Mesenchymal stem cell (in vitro differentiated cells and primary cell): ENCODE measurements around the gene KRT35.

Experiments used
- DNase-seq: peaks from one replicate; pipeline ENCODE4 v3.0.0-alpha.2; 2013
- H2AFZ ChIP-seq: one replicate; pipeline ENCODE4 v1.6.1; 2013; ENCODE audit warnings: low read depth, mild to moderate bottlenecking, control low read depth, inconsistent platforms, low read length, moderate library complexity
- H2AK5ac ChIP-seq: 2 replicates; pipeline ENCODE4 v1.6.1; 2013; ENCODE audit warnings: low read length, moderate library complexity, mild to moderate bottlenecking, inconsistent platforms; ENCODE audit not compliant: severe bottlenecking
- H2BK120ac ChIP-seq: one replicate; pipeline ENCODE4 v1.6.1; 2013; ENCODE audit warnings: low read depth, mild to moderate bottlenecking, inconsistent platforms, low read length, moderate library complexity
- H2BK12ac ChIP-seq, 2 experiments: one replicate each; pipeline ENCODE4 v1.6.1; 2013; ENCODE audit warnings: inconsistent platforms in 2 of 2, low read length in 2 of 2, mild to moderate bottlenecking in 2 of 2, moderate library complexity in 2 of 2, control low read depth in 1 of 2
- H2BK15ac ChIP-seq: one replicate; pipeline ENCODE4 v1.6.1; 2013; ENCODE audit warnings: mild to moderate bottlenecking, low read depth, inconsistent platforms; ENCODE audit not compliant: poor library complexity, severe bottlenecking
- H2BK5ac ChIP-seq: 2 replicates; pipeline ENCODE4 v1.6.1; 2013; ENCODE audit warnings: low read depth, mild to moderate bottlenecking, low read length, control low read depth, inconsistent platforms; ENCODE audit not compliant: poor library complexity, severe bottlenecking
- H3K14ac ChIP-seq, 2 experiments: one replicate each; pipeline ENCODE4 v1.6.1; 2013; ENCODE audit warnings: inconsistent platforms in 2 of 2, low read length in 2 of 2, control low read depth in 1 of 2, mild to moderate bottlenecking in 1 of 2, moderate library complexity in 1 of 2
- H3K18ac ChIP-seq, 2 experiments: one replicate each; pipeline ENCODE4 v1.6.1; 2013; ENCODE audit warnings: inconsistent platforms in 2 of 2, low read length in 2 of 2, control low read depth in 1 of 2, low read depth in 1 of 2, mild to moderate bottlenecking in 1 of 2
- H3K23ac ChIP-seq, 2 experiments: one replicate each; pipeline ENCODE4 v1.6.1; 2013; ENCODE audit warnings: inconsistent platforms in 2 of 2, low read length in 2 of 2, mild to moderate bottlenecking in 2 of 2, moderate library complexity in 2 of 2, control low read depth in 1 of 2
- H3K27ac ChIP-seq: 2 replicates; pipeline ENCODE4 v1.5.1; 2013; ENCODE audit warnings: mild to moderate bottlenecking, moderate library complexity, low read length, control low read depth, inconsistent platforms; ENCODE audit not compliant: poor library complexity, severe bottlenecking
- H3K27me3 ChIP-seq, 2 experiments: 2 replicates each; pipeline versions ENCODE4 v1.6.1 to v1.7.0; 2013; ENCODE audit warnings: low read length in 2 of 2, mild to moderate bottlenecking in 2 of 2, moderate library complexity in 2 of 2, control low read depth in 1 of 2, inconsistent platforms in 1 of 2; ENCODE audit not compliant: control insufficient read depth in 1 of 2, insufficient read depth in 1 of 2
- H3K36me3 ChIP-seq, 2 experiments: 2 replicates each; pipeline versions ENCODE4 v1.6.1 to v1.7.0; 2013; ENCODE audit warnings: low read length in 2 of 2, control low read depth in 1 of 2, inconsistent platforms in 1 of 2, low read depth in 1 of 2, mild to moderate bottlenecking in 1 of 2; ENCODE audit not compliant: insufficient read depth in 2 of 2, control insufficient read depth in 1 of 2
- H3K4ac ChIP-seq, 2 experiments: one replicate each; pipeline ENCODE4 v1.6.1; 2013; ENCODE audit warnings: inconsistent platforms in 2 of 2, low read length in 2 of 2, mild to moderate bottlenecking in 2 of 2, moderate library complexity in 2 of 2, control low read depth in 1 of 2, low read depth in 1 of 2
- H3K4me1 ChIP-seq: 2 replicates; pipeline ENCODE4 v1.6.1; 2013; ENCODE audit warnings: low read depth, low read length, control low read depth; ENCODE audit not compliant: control insufficient read depth, insufficient read depth
- H3K4me2 ChIP-seq: 2 replicates; pipeline ENCODE4 v1.6.1; 2013; ENCODE audit warnings: low read length, mild to moderate bottlenecking, inconsistent platforms; ENCODE audit not compliant: poor library complexity, severe bottlenecking
- H3K4me3 ChIP-seq, 2 experiments: 2 replicates each; pipeline versions ENCODE4 v1.5.1 to v1.7.0; 2013; ENCODE audit warnings: low read length in 2 of 2, mild to moderate bottlenecking in 2 of 2, control low read depth in 1 of 2, low read depth in 1 of 2; ENCODE audit not compliant: insufficient read depth in 1 of 2
- H3K79me1 ChIP-seq: replicated peaks from 2 replicates; pipeline ENCODE4 v1.6.1; 2013; ENCODE audit warnings: mild to moderate bottlenecking, control low read depth, low read length, inconsistent platforms; ENCODE audit not compliant: poor library complexity, severe bottlenecking
- H3K9ac ChIP-seq: 2 replicates; pipeline ENCODE4 v1.7.0; 2013; ENCODE audit warnings: mild to moderate bottlenecking, low read length, moderate library complexity
- H3K9me3 ChIP-seq: 2 replicates; pipeline ENCODE4 v1.7.0; 2013; ENCODE audit warnings: mild to moderate bottlenecking, low read length; ENCODE audit not compliant: control insufficient read depth
- H4K8ac ChIP-seq: one replicate; pipeline ENCODE4 v1.6.1; 2013; ENCODE audit warnings: inconsistent platforms, mild to moderate bottlenecking, low read length, moderate library complexity
- H4K91ac ChIP-seq: one replicate; pipeline ENCODE4 v1.6.1; 2013; ENCODE audit warnings: mild to moderate bottlenecking, low read length, inconsistent platforms
- WGBS: methylation state at CpG from one replicate; pipeline ENCODE4 v1.1.7; 2013; ENCODE audit warnings: mixed read lengths; 5-methylcytosine and 5-hydroxymethylcytosine counted together

Gene KRT35

GRCh38 chr17:41505007-41505808 is 24.3 kb upstream of the KRT35 start, which contains the start of gene KRT13:
TSS of gene KRT13 (minus strand) at chr17:41505612. CDS start at chr17:41505550, 62 bp downstream.
- Histone ChIP-seq H3K27ac (no peak within 1 kb of the TSS), H3K79me1 (no peaks in the 10 kb centered on the region), H2AFZ (no peak within 1 kb of the TSS), H2AK5ac (no peak within 1 kb of the TSS), H3K4me1 (peaks cover 9% of the 10 kb centered on the region), H4K91ac (no peak within 1 kb of the TSS), H2BK12ac (no peak within 1 kb of the TSS), H3K27me3 (peaks cover 0 to 16% of the 10 kb centered on the region in 2 experiments), H3K14ac (no peak within 1 kb of the TSS), H4K8ac (no peak within 1 kb of the TSS), H3K9ac (no peak within 1 kb of the TSS), H2BK120ac (no peak within 1 kb of the TSS), H2BK5ac (no peak within 1 kb of the TSS), H3K4ac (no peak within 1 kb of the TSS), H3K9me3 (no peaks in the 10 kb centered on the region), H3K18ac (no peak within 1 kb of the TSS), H3K4me3 (no peak within 1 kb of the TSS), H3K36me3 (no peaks in the 10 kb centered on the region), H2BK15ac (peak within 1 kb of the TSS; percentile 64), H3K23ac (no peak within 1 kb of the TSS), H3K4me2 (no peak within 1 kb of the TSS)
- no peak for DNase-seq
- WGBS, result 87% methylated on average over 17 of the region's 17 CpGs

GRCh38 chr17:41504246-41504977 is 23.5 kb upstream of the KRT35 start:
- no peak overlapping the region for H3K4me3 ChIP-seq
- no peak overlapping the region for H4K91ac ChIP-seq
- no peak overlapping the region for H2AK5ac ChIP-seq
- no peak for DNase-seq
- no peaks in the 10 kb centered on the region for H3K79me1 ChIP-seq
- no peak overlapping the region for H2BK120ac ChIP-seq
- no peak overlapping the region for H3K18ac ChIP-seq
- H4K8ac ChIP-seq, result no peak overlapping the region
- no peak overlapping the region for H2BK15ac ChIP-seq
- no peak overlapping the region for H2BK12ac ChIP-seq
- no peak overlapping the region for H2BK5ac ChIP-seq
- no peak overlapping the region for H3K4me2 ChIP-seq
- no peak overlapping the region for H3K23ac ChIP-seq
- H3K27me3 ChIP-seq, result peaks cover 0 to 8% of the 10 kb centered on the region in 2 experiments
- H3K9me3 ChIP-seq, result no peaks in the 10 kb centered on the region
- no peak overlapping the region for H3K14ac ChIP-seq
- no peak overlapping the region for H3K27ac ChIP-seq
- WGBS, result 81% methylated on average over 6 of the region's 8 CpGs
- peaks cover 9% of the 10 kb centered on the region for H3K4me1 ChIP-seq
- no peak overlapping the region for H3K9ac ChIP-seq
- H2AFZ ChIP-seq, result no peak overlapping the region
- no peaks in the 10 kb centered on the region for H3K36me3 ChIP-seq
- no peak overlapping the region for H3K4ac ChIP-seq

GRCh38 chr17:41503202-41503601 is 22.3 kb upstream of the KRT35 start:
- Histone ChIP-seq H3K9me3 (no peaks in the 10 kb centered on the region), H3K27me3 (no peaks in the 10 kb centered on the region), H2BK120ac (no peak overlapping the region), H3K36me3 (no peaks in the 10 kb centered on the region), H4K91ac (no peak overlapping the region), H2BK5ac (no peak overlapping the region), H3K4me2 (no peak overlapping the region), H3K18ac (no peak overlapping the region), H3K4me3 (no peak overlapping the region), H3K14ac (no peak overlapping the region), H3K9ac (no peak overlapping the region), H3K27ac (no peak overlapping the region), H2AFZ (no peak overlapping the region), H4K8ac (no peak overlapping the region), H3K23ac (no peak overlapping the region), H2AK5ac (no peak overlapping the region), H3K79me1 (no peaks in the 10 kb centered on the region), H3K4ac (no peak overlapping the region), H3K4me1 (peaks cover 9% of the 10 kb centered on the region), H2BK15ac (no peak overlapping the region), H2BK12ac (no peak overlapping the region)
- 95% methylated on average over 4 of the region's 9 CpGs for WGBS
- no peak for DNase-seq
